Naive B cell (primary cell): Measurements from ENCODE around the gene KAT8. TPM values are rescaled to one million over a fixed set of nuclear protein-coding genes. Genes with fewer than 3 reads are reported as not detected.

Source experiments
- ATAC-seq, 2 donors: fragments of 150-1000 bp; cut with Tn5 transposase; 2 replicates each; pipeline ENCODE4 v1.10.0; 2021; ENCODE audit warnings: low read depth in 2 of 2, mild to moderate bottlenecking in 2 of 2, moderate library complexity in 2 of 2
- DNase-seq: peaks from one replicate; pipeline ENCODE4 v3.0.0; 2022
- H3K27ac Mint-ChIP-seq, 6 donors: one replicate each; pipeline ENCODE4 v1.8.0; 2020 to 2022; ENCODE audit warnings: mild to moderate bottlenecking in 6 of 6, mixed read lengths in 6 of 6, moderate library complexity in 5 of 6, inconsistent platforms in 2 of 6
- H3K27me3 Mint-ChIP-seq, 3 donors: one replicate each; pipeline ENCODE4 v1.8.0; 2021 to 2022; ENCODE audit warnings: mixed read lengths in 3 of 3, mild to moderate bottlenecking in 1 of 3
- H3K36me3 Mint-ChIP-seq, 2 donors: one replicate each; pipeline ENCODE4 v1.8.0; 2020 to 2022; ENCODE audit warnings: mixed read lengths in 2 of 2, inconsistent platforms in 1 of 2, mild to moderate bottlenecking in 1 of 2
- H3K4me1 Mint-ChIP-seq, 3 donors: one replicate each; pipeline ENCODE4 v1.8.0; 2020 to 2022; ENCODE audit warnings: mixed read lengths in 3 of 3, inconsistent platforms in 1 of 3, mild to moderate bottlenecking in 1 of 3, moderate library complexity in 1 of 3
- H3K4me3 Mint-ChIP-seq, 8 donors: one replicate each; pipeline ENCODE4 v1.8.0; 2020 to 2022; ENCODE audit warnings: mild to moderate bottlenecking in 8 of 8, mixed read lengths in 8 of 8, moderate library complexity in 8 of 8, inconsistent platforms in 2 of 8
- H3K9me3 Mint-ChIP-seq, 7 donors: one replicate each; pipeline ENCODE4 v1.8.0; 2020 to 2022; ENCODE audit warnings: mixed read lengths in 7 of 7, mild to moderate bottlenecking in 5 of 7, inconsistent platforms in 2 of 7, moderate library complexity in 1 of 7
- polyA plus RNA-seq, 6 donors: library from polyadenylated mRNA; unstranded; fragments of 300-500 nt; fragmentation: Illumina TruSeq; gene quantifications; one replicate each; pipeline ENCODE4 v1.2.3, GENCODE V29; 2021; ENCODE audit warnings: low read depth in 6 of 6

Gene KAT8
- polyA plus RNA-seq, 6 donors from 2014 or later: 39.0 to 68.1 (median 51.6) TPM

GRCh38 chr16:31177136-31177535 is 59.7 kb downstream of the KAT8 start:
- no peak for DNase-seq
- Mint-ChIP-seq H3K4me1 (peaks cover 27 to 40% (median 35%) of the 10 kb centered on the region in 3 donors), H3K27me3 (no peaks in the 10 kb centered on the region), H3K36me3 (peaks cover 0 to 6% of the 10 kb centered on the region in 2 donors), H3K4me3 (peak overlapping the region in 7 of 8 donors; percentile 49 to 87 (median 63)), H3K27ac (peak overlapping the region in 3 of 6 donors; percentile 24 to 72 (median 44)), H3K9me3 (peaks cover 0 to 1% (median 0%) of the 10 kb centered on the region in 7 donors)
- ATAC-seq: no peak

- no peak for ATAC-seq
- H3K9me3 Mint-ChIP-seq: peaks cover 0 to 1% (median 0%) of the 10 kb centered on the region in 7 donors
- H3K4me1 Mint-ChIP-seq: peaks cover 45 to 59% (median 54%) of the 10 kb centered on the region in 3 donors
- H3K27ac Mint-ChIP-seq: peak overlapping the region; percentile 98 to 100 (median 99)
- peaks cover 6 to 12% of the 10 kb centered on the region in 2 donors for H3K36me3 Mint-ChIP-seq
- peak; percentile 25 for DNase-seq
- H3K4me3 Mint-ChIP-seq: peak overlapping the region; percentile 97 to 99 (median 98)
- no peaks in the 10 kb centered on the region for H3K27me3 Mint-ChIP-seq
Observed at GRCh38 chr16:31179219-31179746, 61.8 kb downstream of the KAT8 start.

- Mint-ChIP-seq H3K9me3 (peaks cover 0 to 1% (median 0%) of the 10 kb centered on the region in 7 donors), H3K27ac (peak within 1 kb of the TSS; percentile 98 to 100 (median 99)), H3K27me3 (no peaks in the 10 kb centered on the region), H3K36me3 (peaks cover 9 to 13% of the 10 kb centered on the region in 2 donors), H3K4me1 (peaks cover 48 to 59% (median 58%) of the 10 kb centered on the region in 3 donors), H3K4me3 (peak within 1 kb of the TSS; percentile 97 to 99 (median 98))
- ATAC-seq (peak; percentile 56 to 62), DNase-seq (peak; percentile 92)
Observed at GRCh38 chr16:31179747-31180459, 62.4 kb downstream of the KAT8 start, which contains the start of gene FUS. Gene FUS (plus strand): TSS chr16:31180139. CDS start chr16:31180215, 76 bp downstream.

Other genes starting within 250 kb of the KAT8 start
- gene BCL7C, start 223.6 kb upstream of the KAT8 start, polyA plus RNA-seq: 10 to 100 TPM; 29.4 to 40.3 (median 33.1) TPM
- under 1 TPM in 3 of 6 donors, not detected in 3; 0.40 to 0.67 (median 0.47) TPM for gene CTF1, start 221.1 kb upstream of the KAT8 start, polyA plus RNA-seq
- under 1 TPM in 4 of 6 donors, not detected in 2; 0.21 to 0.48 (median 0.27) TPM for gene FBXL19, start 194.1 kb upstream of the KAT8 start, polyA plus RNA-seq
- gene ORAI3, start 168.6 kb upstream of the KAT8 start, polyA plus RNA-seq: 10 to 100 TPM; 65.8 to 83.4 (median 78.3) TPM
- gene SETD1A, start 159.9 kb upstream of the KAT8 start, polyA plus RNA-seq: 1 to 10 TPM in 2 of 6 donors, under 1 TPM in 3, not detected in 1; 0.69 to 2.8 (median 0.85) TPM
- gene HSD3B7, start 132.5 kb upstream of the KAT8 start, polyA plus RNA-seq: not detected
- gene STX1B, start 107.0 kb upstream of the KAT8 start, polyA plus RNA-seq: not detected
- 10 to 100 TPM; 17.4 to 37.1 (median 28.6) TPM for gene STX4, start 84.1 kb upstream of the KAT8 start, polyA plus RNA-seq
- 1 to 10 TPM; 3.8 to 7.5 (median 5.9) TPM for gene ZNF668, start 43.4 kb upstream of the KAT8 start, polyA plus RNA-seq
- gene ZNF646, start 43.2 kb upstream of the KAT8 start, polyA plus RNA-seq: 10 to 100 TPM in 1 of 6 donors, 1 to 10 TPM in 5; 3.6 to 13.5 (median 6.1) TPM
- gene PRSS53, start 28.7 kb upstream of the KAT8 start, polyA plus RNA-seq: under 1 TPM in 4 of 6 donors, not detected in 2; 0.19 to 0.77 (median 0.50) TPM
- gene VKORC1, start 22.9 kb upstream of the KAT8 start, polyA plus RNA-seq: 10 to 100 TPM; 61.9 to 77.4 (median 66.6) TPM
- 10 to 100 TPM; 23.1 to 41.2 (median 27.3) TPM for gene BCKDK, start 9.3 kb upstream of the KAT8 start, polyA plus RNA-seq
- under 1 TPM in 1 of 6 donors, not detected in 5; 0.40 TPM for gene PRSS8, start 18.1 kb downstream of the KAT8 start, polyA plus RNA-seq
- gene PRSS36, start 32.4 kb downstream of the KAT8 start, polyA plus RNA-seq: under 1 TPM in 4 of 6 donors, not detected in 2; 0.40 to 0.85 (median 0.64) TPM
- 100 to 1,000 TPM in 5 of 6 donors, 10 to 100 TPM in 1; 79.0 to 177 (median 145) TPM for gene FUS, start 62.5 kb downstream of the KAT8 start, polyA plus RNA-seq
- gene PYCARD, start 85.1 kb downstream of the KAT8 start, polyA plus RNA-seq: 10 to 100 TPM; 48.8 to 79.2 (median 68.8) TPM
- not detected for gene TRIM72, start 96.5 kb downstream of the KAT8 start, polyA plus RNA-seq
- not detected for gene PYDC1, start 99.5 kb downstream of the KAT8 start, polyA plus RNA-seq
- gene ITGAM, start 142.3 kb downstream of the KAT8 start, polyA plus RNA-seq: 1 to 10 TPM in 4 of 6 donors, under 1 TPM in 2; 0.27 to 4.4 (median 1.6) TPM
- gene ITGAX, start 237.5 kb downstream of the KAT8 start, polyA plus RNA-seq: 1 to 10 TPM in 2 of 6 donors, under 1 TPM in 2, not detected in 2; 0.57 to 1.1 (median 0.91) TPM